Stimulated activated CD4-positive, alpha-beta T cell treated with anti-CD3 and anti-CD28 coated beads, Interleukin-4, amount 100 ng/mL, for 24 hours (primary cell): Measurements from ENCODE around the gene PEX5.
"Not testable (repeated sequence)": the region's sequence is repeated elsewhere in the genome, so short reads cannot be mapped to it uniquely, and the experiment has no call there.

Source experiments
- DNase-seq: peaks from one replicate; pipeline ENCODE4 v3.0.0-alpha.2; 2020

Gene PEX5

GRCh38 chr12:7161327-7161726 lies 28.2 kb upstream of the PEX5 start:
- DNase-seq = no peak

DNA sequence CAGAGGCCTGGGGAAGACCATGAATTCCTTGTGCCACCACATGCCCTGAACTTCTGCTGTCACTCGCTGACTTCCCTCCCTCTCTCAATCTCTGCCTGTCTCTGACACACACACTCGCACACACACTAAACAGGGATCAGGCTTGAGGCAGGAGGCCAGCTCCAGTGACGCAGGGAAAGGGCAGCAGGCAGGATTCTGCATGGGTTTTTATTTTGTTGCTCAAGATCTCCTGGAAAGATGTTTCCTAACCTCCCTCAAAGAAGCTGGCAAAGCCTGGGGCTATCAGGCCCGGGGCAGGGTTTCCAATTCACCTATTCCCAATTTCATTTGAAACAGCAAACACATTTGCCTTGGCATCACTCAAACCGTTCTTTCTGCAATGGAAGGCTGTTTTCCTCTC lies 27.7 kb upstream of the PEX5 start:
- DNase-seq = no peak

- DNase-seq = peak; percentile 23
Measured at GRCh38 chr12:7162691-7163114, 26.8 kb upstream of the PEX5 start.

DNA sequence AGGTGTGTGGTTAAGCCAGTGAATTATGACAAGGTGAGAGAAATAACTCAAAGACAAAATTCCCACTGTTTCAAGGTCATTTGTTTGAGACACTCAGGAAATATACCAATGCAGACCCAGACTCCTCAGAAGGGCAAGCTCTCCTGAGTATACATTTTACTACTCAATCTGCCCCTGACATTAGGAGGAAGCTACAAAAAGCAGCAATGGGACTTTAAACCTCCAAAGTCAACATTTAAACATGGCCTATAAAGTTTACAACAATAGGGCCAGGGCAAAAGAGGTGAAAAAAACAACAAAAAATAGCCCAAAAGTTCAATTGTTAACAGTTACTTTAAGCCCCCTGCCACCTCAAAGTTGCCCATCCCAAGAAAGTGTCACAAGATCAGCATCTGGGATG lies 19.5 kb upstream of the PEX5 start:
- DNase-seq = no peak

DNA sequence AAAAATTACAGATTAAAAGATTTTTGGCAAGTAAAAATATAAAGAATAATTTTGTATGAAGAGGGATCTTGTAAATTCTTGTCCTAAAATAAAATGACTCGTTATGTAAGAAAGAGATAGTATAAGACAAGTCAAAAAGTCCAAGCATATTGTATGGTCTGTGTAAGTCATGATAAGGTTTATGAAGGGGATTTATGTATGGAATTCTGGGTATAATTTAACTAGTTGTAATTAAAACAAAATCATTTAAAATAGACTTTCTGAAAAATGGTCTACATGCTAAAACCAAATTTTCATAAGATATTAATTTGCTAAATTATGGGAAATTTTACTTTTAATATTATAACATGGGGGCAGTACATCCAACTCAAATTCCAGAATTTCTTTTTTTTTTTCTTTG lies 17.6 kb upstream of the PEX5 start:
- DNase-seq = no peak

- no peak for DNase-seq
Measured at GRCh38 chr12:7175493-7175892, 14.0 kb upstream of the PEX5 start.

- no peak for DNase-seq
Measured at GRCh38 chr12:7176595-7176994, 12.9 kb upstream of the PEX5 start.

GRCh38 chr12:7178481-7178880 lies 11.0 kb upstream of the PEX5 start:
- DNase-seq = no peak

GRCh38 chr12:7180685-7181084 lies 8.8 kb upstream of the PEX5 start:
- no peak for DNase-seq

GRCh38 chr12:7186058-7186457 lies 3.4 kb upstream of the PEX5 start:
- not testable (repeated sequence) for DNase-seq

- DNase-seq = peak; percentile 73
Measured at GRCh38 chr12:7188562-7189397, 706 bp upstream of the PEX5 start.

- no peak for DNase-seq
Measured at GRCh38 chr12:7190268-7191055, 976 bp downstream of the PEX5 start.

- no peak for DNase-seq
Measured at GRCh38 chr12:7193674-7194073, 4.2 kb downstream of the PEX5 start.

- no peak for DNase-seq
Measured at GRCh38 chr12:7197841-7198240, 8.4 kb downstream of the PEX5 start.

GRCh38 chr12:7203109-7203508 lies 13.6 kb downstream of the PEX5 start:
- DNase-seq = no peak

GRCh38 chr12:7205091-7205490 lies 15.6 kb downstream of the PEX5 start:
- no peak for DNase-seq

- DNase-seq = no peak
Measured at GRCh38 chr12:7206691-7207090, 17.2 kb downstream of the PEX5 start.

GRCh38 chr12:7207866-7208625 lies 18.6 kb downstream of the PEX5 start:
- DNase-seq = no peak

DNA sequence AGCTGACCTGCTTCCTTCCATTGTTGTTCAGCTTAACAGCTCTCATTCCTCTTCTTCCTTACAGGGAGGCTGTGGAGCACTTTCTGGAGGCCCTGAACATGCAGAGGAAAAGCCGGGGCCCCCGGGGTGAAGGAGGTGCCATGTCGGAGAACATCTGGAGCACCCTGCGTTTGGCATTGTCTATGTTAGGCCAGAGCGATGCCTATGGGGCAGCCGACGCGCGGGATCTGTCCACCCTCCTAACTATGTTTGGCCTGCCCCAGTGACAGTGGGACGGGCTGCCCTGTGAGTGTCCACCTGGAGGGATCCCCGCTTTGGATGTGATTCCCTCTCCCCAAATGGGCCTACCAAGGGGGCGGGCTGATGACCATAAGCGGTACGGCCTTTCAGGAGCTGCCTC lies 20.5 kb downstream of the PEX5 start:
- DNase-seq = no peak

- no peak for DNase-seq
Measured at GRCh38 chr12:7210642-7211151, 21.2 kb downstream of the PEX5 start.

DNA sequence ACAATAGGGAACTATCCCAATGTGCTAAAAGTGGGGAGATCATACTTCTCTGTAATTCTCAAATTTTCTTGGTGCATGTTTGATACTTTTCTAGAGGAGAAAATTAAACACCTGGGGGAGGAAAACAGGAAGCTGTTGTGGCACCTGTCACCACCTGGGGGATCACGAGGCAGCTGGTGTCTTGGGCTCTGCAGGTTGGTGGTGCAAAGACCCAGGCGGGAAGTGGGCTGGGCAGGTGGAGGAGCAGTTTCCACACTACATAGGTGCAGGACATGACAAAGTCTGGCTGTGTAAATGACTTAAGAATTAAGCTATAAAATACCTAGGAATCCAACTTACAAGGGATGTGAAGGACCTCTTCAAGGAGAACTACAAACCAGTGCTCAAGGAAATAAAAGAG lies 23.2 kb downstream of the PEX5 start:
- DNase-seq = no peak

DNA sequence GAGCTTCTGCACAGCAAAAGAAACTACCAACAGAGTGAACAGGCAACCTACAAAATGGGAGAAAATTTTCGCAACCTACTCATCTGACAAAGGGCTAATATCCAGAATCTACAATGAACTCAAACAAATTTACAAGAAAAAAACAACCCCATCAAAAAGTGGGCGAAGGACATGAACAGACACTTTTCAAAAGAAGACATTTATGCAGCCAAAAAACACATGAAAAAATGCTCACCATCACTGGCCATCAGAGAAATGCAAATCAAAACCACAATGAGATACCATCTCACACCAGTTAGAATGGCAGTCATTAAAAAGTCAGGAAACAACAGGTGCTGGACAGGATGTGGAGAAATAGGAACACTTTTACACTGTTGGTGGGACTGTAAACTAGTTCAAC lies 24.3 kb downstream of the PEX5 start:
- DNase-seq = not testable (repeated sequence)

DNA sequence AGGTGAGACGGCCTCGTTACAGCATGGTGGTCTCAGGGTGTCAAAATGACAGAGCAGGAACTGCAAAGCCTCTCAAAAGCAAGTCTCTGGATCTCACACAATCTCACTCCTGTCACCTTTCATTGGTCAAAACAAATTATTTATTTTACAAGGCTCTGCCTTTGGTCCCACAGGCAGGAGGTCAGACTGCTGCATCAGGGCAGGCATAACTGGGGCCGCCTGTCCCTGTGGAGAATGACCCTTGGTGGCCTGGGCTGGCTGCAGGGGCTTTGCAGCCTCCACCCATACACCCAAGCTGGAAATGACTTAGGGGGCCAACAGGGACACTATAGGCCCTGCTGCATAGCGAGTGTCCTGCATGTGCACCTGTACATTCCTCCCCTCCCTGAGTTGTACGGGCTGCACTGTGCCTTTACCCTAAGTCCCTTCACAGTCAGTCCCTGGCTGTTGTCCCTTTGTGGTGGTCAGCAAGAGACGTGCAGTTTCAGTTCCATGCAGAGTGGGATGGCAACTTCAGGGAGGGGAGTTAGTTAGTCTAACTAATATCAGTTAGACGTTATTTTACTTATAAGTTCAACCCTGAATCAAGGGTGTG lies 28.1 kb downstream of the PEX5 start:
- DNase-seq = no peak
